Tibial nerve (tissue), 4 donors: Measurements from ENCODE around the gene AAMDC.
"Not testable (repeated sequence)": the region's sequence is repeated elsewhere in the genome, so short reads cannot be mapped to it uniquely, and the experiment has no call there.

Source experiments
- CTCF ChIP-seq, 5 experiments: fragments of 200-600 bp in 3 of 5; fragments of 450-650 bp in 2 of 5; sonication (generic) in 3 of 5; IDR thresholded peaks; one replicate each; pipeline ENCODE4 v1.5.1; 2016 to 2019; ENCODE audit warnings: antibody characterized with exemption in 5 of 5, mild to moderate bottlenecking in 3 of 5, moderate library complexity in 2 of 5
- EP300 ChIP-seq, 2 donors: sonication (generic); formaldehyde crosslinking; IDR thresholded peaks; one replicate each; pipeline ENCODE4 v1.6.1; 2017; ENCODE audit warnings: antibody characterized with exemption in 2 of 2, mild to moderate bottlenecking in 1 of 2
- POLR2A ChIP-seq, 2 donors: fragments of 450-650 bp; IDR thresholded peaks; one replicate each; pipeline ENCODE4 v1.6.1; 2017; ENCODE audit warnings: antibody characterized with exemption in 2 of 2, mild to moderate bottlenecking in 2 of 2, moderate library complexity in 2 of 2

GRCh38 chr11:77913608-77914306, 92.8 kb downstream of the AAMDC start:
- not testable (repeated sequence) for TF ChIP-seq EP300, CTCF, POLR2A (IDR thresholded peaks at IDR 0.05)
